Ishikawa (cell line): Measurements from ENCODE around the gene ANKRD34C.
A peak's percentile ranks its signal among the peaks of the same experiment; 100 is the strongest.

ENCODE experiments used
- CEBPB ChIP-seq: IDR thresholded peaks from 2 replicates; pipeline ENCODE4 v1.6.1; 2012
- CREB1 ChIP-seq: IDR thresholded peaks from 2 replicates; pipeline ENCODE4 v1.6.1; 2012; ENCODE audit warnings: low read depth
- EGR1 ChIP-seq: IDR thresholded peaks from 2 replicates; pipeline ENCODE4 v1.6.1; 2012
- EP300 ChIP-seq: IDR thresholded peaks from 2 replicates; pipeline ENCODE4 v1.6.1; 2012; ENCODE audit warnings: borderline replicate concordance
- FOXM1 ChIP-seq: IDR thresholded peaks from 2 replicates; pipeline ENCODE4 v1.6.1; 2012; ENCODE audit warnings: low read depth, borderline replicate concordance
- NFIC ChIP-seq: IDR thresholded peaks from 2 replicates; pipeline ENCODE4 v1.6.1; 2012
- RAD21 ChIP-seq: IDR thresholded peaks from 2 replicates; pipeline ENCODE4 v1.6.1; 2012; ENCODE audit warnings: low read depth
- TAF1 ChIP-seq: IDR thresholded peaks from 2 replicates; pipeline ENCODE4 v1.6.1; 2012; ENCODE audit warnings: low read depth, mild to moderate bottlenecking
- TCF12 ChIP-seq: IDR thresholded peaks from 2 replicates; pipeline ENCODE4 v1.6.1; 2012; ENCODE audit warnings: low read depth
- TEAD4 ChIP-seq: IDR thresholded peaks from 2 replicates; pipeline ENCODE4 v1.6.1; 2012
- YY1 ChIP-seq: IDR thresholded peaks from 2 replicates; pipeline ENCODE4 v1.6.1; 2012; ENCODE audit warnings: low read depth
- ZBTB7A ChIP-seq: IDR thresholded peaks from 2 replicates; pipeline ENCODE4 v1.6.1; 2012; ENCODE audit warnings: low read depth
- TF ChIP-seq, protein P1 (sequence below): IDR thresholded peaks from 2 replicates; pipeline ENCODE4 v1.6.1; 2012
- TF ChIP-seq, protein P2 (sequence below): IDR thresholded peaks from 2 replicates; pipeline ENCODE4 v1.6.1; 2012
- TF ChIP-seq, protein P3 (sequence below): IDR thresholded peaks from 2 replicates; pipeline ENCODE4 v1.6.1; 2012; ENCODE audit warnings: low read depth, mild to moderate bottlenecking

The ANKRD34C gene

GRCh38 chr15:79311901-79312553 lies 29.5 kb downstream of the ANKRD34C start:
- TF ChIP-seq RAD21: no peak
- TF ChIP-seq TEAD4: no peak
- TF ChIP-seq TAF1: no peak
- TF ChIP-seq, protein P1, sequence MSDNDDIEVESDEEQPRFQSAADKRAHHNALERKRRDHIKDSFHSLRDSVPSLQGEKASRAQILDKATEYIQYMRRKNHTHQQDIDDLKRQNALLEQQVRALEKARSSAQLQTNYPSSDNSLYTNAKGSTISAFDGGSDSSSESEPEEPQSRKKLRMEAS: no peak
- TF ChIP-seq, protein P2, sequence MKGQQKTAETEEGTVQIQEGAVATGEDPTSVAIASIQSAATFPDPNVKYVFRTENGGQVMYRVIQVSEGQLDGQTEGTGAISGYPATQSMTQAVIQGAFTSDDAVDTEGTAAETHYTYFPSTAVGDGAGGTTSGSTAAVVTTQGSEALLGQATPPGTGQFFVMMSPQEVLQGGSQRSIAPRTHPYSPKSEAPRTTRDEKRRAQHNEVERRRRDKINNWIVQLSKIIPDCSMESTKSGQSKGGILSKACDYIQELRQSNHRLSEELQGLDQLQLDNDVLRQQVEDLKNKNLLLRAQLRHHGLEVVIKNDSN: no peak

DNA sequence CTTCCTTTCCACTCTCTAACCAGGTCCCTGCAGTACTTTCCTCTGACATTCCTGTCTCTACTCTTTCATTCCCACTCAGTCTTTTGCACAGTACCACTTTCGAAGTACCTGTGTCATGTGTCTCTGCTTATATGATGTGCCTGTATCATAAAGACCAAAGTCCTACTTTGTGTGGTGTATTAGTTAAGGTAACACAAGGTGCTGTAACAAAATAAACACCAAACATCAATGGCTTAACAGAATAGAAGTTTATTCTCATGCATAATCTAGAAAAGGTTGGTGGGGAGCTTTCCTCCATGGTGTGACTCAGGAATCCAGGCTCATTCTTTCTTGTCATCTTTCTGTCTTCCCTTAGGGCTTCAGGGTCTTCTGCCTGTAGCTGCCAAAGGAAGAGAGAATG lies 31.7 kb downstream of the ANKRD34C start:
- TF ChIP-seq, protein P1: no peak
- TF ChIP-seq CREB1 (no peak), EGR1 (no peak), RAD21 (no peak), TAF1 (no peak), NFIC (no peak), TEAD4 (no peak), CEBPB (no peak), ZBTB7A (no peak), TCF12 (no peak), FOXM1 (no peak), YY1 (no peak), EP300 (no peak)
- TF ChIP-seq, protein P3, sequence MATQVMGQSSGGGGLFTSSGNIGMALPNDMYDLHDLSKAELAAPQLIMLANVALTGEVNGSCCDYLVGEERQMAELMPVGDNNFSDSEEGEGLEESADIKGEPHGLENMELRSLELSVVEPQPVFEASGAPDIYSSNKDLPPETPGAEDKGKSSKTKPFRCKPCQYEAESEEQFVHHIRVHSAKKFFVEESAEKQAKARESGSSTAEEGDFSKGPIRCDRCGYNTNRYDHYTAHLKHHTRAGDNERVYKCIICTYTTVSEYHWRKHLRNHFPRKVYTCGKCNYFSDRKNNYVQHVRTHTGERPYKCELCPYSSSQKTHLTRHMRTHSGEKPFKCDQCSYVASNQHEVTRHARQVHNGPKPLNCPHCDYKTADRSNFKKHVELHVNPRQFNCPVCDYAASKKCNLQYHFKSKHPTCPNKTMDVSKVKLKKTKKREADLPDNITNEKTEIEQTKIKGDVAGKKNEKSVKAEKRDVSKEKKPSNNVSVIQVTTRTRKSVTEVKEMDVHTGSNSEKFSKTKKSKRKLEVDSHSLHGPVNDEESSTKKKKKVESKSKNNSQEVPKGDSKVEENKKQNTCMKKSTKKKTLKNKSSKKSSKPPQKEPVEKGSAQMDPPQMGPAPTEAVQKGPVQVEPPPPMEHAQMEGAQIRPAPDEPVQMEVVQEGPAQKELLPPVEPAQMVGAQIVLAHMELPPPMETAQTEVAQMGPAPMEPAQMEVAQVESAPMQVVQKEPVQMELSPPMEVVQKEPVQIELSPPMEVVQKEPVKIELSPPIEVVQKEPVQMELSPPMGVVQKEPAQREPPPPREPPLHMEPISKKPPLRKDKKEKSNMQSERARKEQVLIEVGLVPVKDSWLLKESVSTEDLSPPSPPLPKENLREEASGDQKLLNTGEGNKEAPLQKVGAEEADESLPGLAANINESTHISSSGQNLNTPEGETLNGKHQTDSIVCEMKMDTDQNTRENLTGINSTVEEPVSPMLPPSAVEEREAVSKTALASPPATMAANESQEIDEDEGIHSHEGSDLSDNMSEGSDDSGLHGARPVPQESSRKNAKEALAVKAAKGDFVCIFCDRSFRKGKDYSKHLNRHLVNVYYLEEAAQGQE: no peak
- TF ChIP-seq, protein P2: no peak

DNA sequence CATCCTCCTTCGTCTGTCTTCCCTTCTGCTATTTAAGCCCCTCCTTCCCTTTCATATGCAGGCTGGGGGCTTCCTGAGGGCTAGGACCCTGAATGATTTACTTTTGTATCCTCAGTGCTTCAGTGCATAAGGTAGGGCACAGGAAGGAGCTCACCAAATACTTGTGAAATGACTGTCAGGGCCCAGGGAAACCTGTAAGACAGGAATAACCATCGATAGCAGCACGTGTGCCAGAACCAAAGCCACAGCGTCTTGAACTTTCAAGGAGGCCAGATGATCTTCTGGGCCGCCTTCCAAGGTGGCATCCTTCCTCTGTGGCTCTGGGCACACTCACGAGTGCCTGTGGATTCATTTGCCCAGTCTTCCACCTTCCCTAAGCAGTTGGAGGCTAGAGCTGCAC lies 32.3 kb downstream of the ANKRD34C start:
- no peak for TF ChIP-seq ZBTB7A
- TF ChIP-seq CREB1: no peak
- no peak for TF ChIP-seq FOXM1
- TF ChIP-seq, protein P3: no peak
- no peak for TF ChIP-seq EGR1
- TF ChIP-seq, protein P1: peak; percentile 43; the same call in 1 of the 2 replicates
- TF ChIP-seq, protein P2: 0 out of 2 replicates have a peak, but pooled peaks have one; percentile 23
- TF ChIP-seq EP300: no peak

GRCh38 chr15:79315623-79316328 lies 33.3 kb downstream of the ANKRD34C start:
- TF ChIP-seq CREB1 (no peak), EP300 (no peak), RAD21 (no peak), CEBPB (no peak), ZBTB7A (no peak), NFIC (no peak), FOXM1 (no peak), TCF12 (no peak), TAF1 (no peak), YY1 (no peak), TEAD4 (no peak), EGR1 (no peak)
- TF ChIP-seq, protein P1: no peak
- TF ChIP-seq, protein P2: no peak
- TF ChIP-seq, protein P3: no peak
